HEK293 (cell line): ENCODE measurements around the gene DNAJC10.

Source experiments
- BCL11A ChIP-seq: fragments of 450-650 bp; formaldehyde crosslinking; IDR thresholded peaks from 2 replicates; pipeline ENCODE4 v1.5.1; 2016; ENCODE audit warnings: low read depth, missing biosample characterization, missing genetic modification characterization
- CTCF ChIP-seq: fragments of 450-650 bp; formaldehyde crosslinking; IDR thresholded peaks from 2 replicates; pipeline ENCODE4 v1.5.1; 2016; ENCODE audit warnings: missing biosample characterization, missing genetic modification characterization
- KLF16 ChIP-seq: fragments of 450-650 bp; formaldehyde crosslinking; IDR thresholded peaks from 2 replicates; pipeline ENCODE4 v1.5.1; 2017; ENCODE audit warnings: missing biosample characterization, missing genetic modification characterization
- REPIN1 ChIP-seq: fragments of 450-650 bp; formaldehyde crosslinking; IDR thresholded peaks from 2 replicates; pipeline ENCODE4 v1.5.1; 2017; ENCODE audit warnings: missing biosample characterization, missing genetic modification characterization, low read depth
- REST ChIP-seq: fragments of 450-650 bp; formaldehyde crosslinking; IDR thresholded peaks from 2 replicates; pipeline ENCODE4 v1.5.1; 2016; ENCODE audit warnings: missing biosample characterization, missing genetic modification characterization
- SCRT1 ChIP-seq: fragments of 450-650 bp; formaldehyde crosslinking; IDR thresholded peaks from 2 replicates; pipeline ENCODE4 v1.5.1; 2016; ENCODE audit warnings: missing biosample characterization, missing genetic modification characterization, borderline replicate concordance
- ZBTB20 ChIP-seq: fragments of 450-650 bp; formaldehyde crosslinking; IDR thresholded peaks from 2 replicates; pipeline ENCODE4 v1.5.1; 2016; ENCODE audit warnings: missing biosample characterization, missing genetic modification characterization
- ZBTB48 ChIP-seq: fragments of 450-650 bp; formaldehyde crosslinking; IDR thresholded peaks from 2 replicates; pipeline ENCODE4 v1.5.1; 2016; ENCODE audit warnings: missing biosample characterization, missing genetic modification characterization
- ZNF426 ChIP-seq: fragments of 450-650 bp; formaldehyde crosslinking; IDR thresholded peaks from 2 replicates; pipeline ENCODE4 v1.5.1; 2017; ENCODE audit warnings: missing biosample characterization, missing genetic modification characterization, mild to moderate bottlenecking, inconsistent platforms, moderate library complexity
- ZNF548 ChIP-seq: fragments of 450-650 bp; formaldehyde crosslinking; IDR thresholded peaks from 2 replicates; pipeline ENCODE4 v1.5.1; 2016; ENCODE audit warnings: missing biosample characterization, missing genetic modification characterization
- ZNF639 ChIP-seq: fragments of 450-650 bp; formaldehyde crosslinking; IDR thresholded peaks from 2 replicates; pipeline ENCODE4 v1.5.1; 2016; ENCODE audit warnings: missing biosample characterization, missing genetic modification characterization

GRCh38 chr2:182814804-182815203 is 98.7 kb downstream of the DNAJC10 start:
- TF ChIP-seq CTCF (tag by site-specific recombination) (no peak), ZBTB20 (tag by site-specific recombination) (no peak), ZNF548 (tag by site-specific recombination) (no peak), ZNF426 (tag by site-specific recombination) (no peak), REST (tag by site-specific recombination) (no peak), ZNF639 (tag by site-specific recombination) (no peak), REPIN1 (tag by site-specific recombination) (no peak), KLF16 (tag by site-specific recombination) (no peak), SCRT1 (tag by site-specific recombination) (no peak), BCL11A (tag by site-specific recombination) (no peak), ZBTB48 (tag by site-specific recombination) (no peak)
